ENCODE measurements around the gene CDH4.

CDH4 gene

DNA sequence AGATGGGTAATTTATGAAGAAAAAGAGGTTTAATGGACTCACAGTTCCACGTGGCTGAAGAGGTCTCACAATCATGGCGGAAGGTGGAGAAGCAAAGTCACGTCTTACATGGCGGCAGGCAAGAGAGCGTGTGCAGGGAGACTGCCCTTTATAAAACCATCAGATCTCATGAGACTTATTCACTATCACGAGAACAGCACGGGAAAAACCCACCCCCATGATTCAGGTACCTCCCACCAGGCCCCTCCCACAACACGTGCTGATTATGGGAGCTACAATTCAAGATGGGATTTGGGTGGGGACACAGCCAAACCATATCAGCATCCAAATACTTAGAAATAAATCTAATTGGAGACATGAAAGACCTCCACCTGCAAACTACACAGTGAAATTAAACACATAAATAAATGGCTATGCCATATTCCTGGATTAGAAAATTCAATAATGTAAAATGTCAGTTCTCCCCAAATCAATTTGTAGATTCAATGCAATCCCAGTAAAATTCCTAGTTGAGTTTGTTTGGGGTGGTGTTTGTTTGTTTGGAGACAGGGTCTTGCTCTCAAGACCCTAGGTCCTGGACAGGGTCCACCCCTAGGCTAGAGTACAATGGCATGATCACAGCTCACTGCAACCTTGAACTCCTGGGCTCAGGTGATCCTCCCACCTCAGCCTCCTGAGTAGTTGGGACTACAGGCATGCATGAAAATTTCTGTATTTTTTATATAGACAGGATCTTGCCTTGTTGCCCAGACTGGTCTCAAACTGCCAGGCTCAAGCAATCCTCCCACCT is 712.0 kb downstream of the CDH4 start:
- POLR2A ChIA-PET (ENCODE audit: low non-redundant PET), result no interaction called here

DNA sequence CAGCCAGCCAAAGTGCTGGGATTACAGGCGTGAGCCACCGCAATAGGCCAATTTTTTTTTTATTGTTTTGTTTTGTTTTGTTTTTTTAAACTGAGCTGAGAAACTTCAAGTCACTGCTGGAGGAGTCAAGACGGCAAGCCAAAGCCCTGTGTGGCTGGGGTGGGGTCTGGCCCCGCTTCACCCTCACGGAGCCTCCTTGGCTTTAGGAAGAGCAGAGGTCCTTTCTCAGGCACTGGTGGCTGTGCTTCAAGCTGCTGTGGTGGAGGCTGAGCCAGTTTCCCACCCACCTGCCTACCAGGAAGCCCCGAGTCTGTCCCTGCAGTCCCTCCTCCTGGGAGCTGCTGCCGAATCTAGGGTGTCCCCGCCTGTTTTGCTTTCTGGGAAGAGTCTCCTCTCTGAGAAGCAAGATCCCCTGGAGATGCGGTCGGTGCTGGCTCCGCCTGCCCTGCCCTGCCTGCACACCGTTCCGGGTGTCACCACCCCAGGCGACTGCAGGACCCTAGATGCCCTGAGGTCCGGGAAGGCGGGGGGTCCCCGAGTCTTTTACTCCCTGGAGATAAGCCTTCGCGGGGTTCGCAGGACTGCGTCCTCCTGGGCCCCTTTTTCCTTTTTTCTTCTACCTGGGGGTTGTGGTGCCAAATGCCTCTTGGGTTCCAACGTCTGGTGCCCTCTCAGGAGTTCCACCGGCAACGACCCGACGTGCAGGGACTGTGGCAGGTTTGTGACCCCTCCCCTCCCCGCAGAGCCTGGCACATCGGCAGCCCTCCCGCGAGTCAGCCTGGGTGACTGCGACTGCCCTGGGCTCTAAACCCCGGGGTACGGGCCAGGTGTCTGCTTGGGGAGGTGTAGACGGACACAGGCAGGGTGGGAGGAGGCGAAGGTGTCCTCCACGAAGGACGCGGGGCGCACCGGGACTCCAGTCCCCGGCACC is 712.9 kb downstream of the CDH4 start:
- TF ChIP-seq, protein P1, sequence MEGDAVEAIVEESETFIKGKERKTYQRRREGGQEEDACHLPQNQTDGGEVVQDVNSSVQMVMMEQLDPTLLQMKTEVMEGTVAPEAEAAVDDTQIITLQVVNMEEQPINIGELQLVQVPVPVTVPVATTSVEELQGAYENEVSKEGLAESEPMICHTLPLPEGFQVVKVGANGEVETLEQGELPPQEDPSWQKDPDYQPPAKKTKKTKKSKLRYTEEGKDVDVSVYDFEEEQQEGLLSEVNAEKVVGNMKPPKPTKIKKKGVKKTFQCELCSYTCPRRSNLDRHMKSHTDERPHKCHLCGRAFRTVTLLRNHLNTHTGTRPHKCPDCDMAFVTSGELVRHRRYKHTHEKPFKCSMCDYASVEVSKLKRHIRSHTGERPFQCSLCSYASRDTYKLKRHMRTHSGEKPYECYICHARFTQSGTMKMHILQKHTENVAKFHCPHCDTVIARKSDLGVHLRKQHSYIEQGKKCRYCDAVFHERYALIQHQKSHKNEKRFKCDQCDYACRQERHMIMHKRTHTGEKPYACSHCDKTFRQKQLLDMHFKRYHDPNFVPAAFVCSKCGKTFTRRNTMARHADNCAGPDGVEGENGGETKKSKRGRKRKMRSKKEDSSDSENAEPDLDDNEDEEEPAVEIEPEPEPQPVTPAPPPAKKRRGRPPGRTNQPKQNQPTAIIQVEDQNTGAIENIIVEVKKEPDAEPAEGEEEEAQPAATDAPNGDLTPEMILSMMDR (conservative IDR thresholded peaks at IDR 0.05; ENCODE audit: low read depth), result no peak
- no peak overlapping the region for H3K27ac ChIP-seq
- ChIA-PET CTCF (interaction anchor here (0.6 to 0.7 kb wide), 2 partner anchors 26 to 121 kb away, joined by 3 read pairs; no protein-coding TSS in a partner anchor), POLR2A (ENCODE audit: low non-redundant PET) (no interaction called here)
- peak; percentile 33 for DNase-seq (ENCODE audit: low spot score)

More for the DNA sequence above, 712.0 kb downstream of the CDH4 start:
- no peak overlapping the region for H3K27ac ChIP-seq
- no peak for DNase-seq (ENCODE audit: low spot score)
- CTCF ChIA-PET, result interaction anchor here (0.7 kb wide), 1 partner anchor 122 kb away, joined by 3 read pairs; no protein-coding TSS in a partner anchor
- TF ChIP-seq, protein P1 (conservative IDR thresholded peaks at IDR 0.05; ENCODE audit: low read depth), result no peak

DNA sequence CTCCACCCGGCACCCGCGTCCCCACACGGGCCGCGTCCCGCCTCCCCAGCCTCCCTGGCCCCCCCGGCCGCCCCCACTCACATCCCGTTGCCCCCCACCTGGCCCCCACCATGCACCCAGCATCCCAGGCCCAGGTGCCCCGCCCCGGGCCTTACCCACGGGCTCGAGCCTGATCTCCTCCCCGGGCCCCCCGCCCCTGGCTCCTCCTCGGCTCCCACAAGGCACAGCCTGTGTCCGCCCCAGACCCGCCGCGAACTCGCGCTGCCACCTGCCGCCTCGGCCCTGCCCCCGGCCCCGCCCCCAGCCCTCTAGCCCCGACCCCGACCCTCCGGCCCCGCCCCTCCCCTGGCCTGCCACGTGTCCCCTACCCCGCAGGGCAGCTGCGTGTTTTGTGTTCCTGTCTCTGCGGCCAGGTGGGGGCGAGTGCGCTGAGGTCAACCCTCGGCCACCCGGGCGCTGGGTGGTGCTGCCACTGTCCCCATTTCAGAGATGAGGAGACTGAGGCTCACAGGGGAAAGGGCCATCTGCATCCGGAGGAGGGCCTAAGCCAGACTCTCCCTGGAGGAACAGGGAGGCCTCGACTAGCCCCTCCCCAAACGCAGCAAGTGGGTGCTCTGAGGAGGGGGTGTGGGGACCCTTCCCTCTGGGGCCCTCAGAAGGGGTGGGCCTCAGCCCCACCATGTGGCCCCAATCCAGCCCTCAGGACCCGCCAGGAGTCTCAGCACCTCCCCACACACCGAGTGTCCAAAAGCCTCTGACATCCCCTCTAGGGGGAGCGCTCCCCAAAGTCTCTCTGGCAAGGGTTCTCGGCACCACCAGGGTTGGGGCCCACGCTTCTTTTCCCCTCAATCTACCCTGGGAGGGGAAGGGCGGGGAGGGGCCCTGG is 713.8 kb downstream of the CDH4 start:
- no peak overlapping the region for H3K27ac ChIP-seq
- ChIA-PET CTCF (interaction anchor here (0.6 kb wide), 1 partner anchor 27 kb away, joined by 3 read pairs; no protein-coding TSS in a partner anchor), POLR2A (ENCODE audit: low non-redundant PET) (no interaction called here)
- TF ChIP-seq, protein P1 (conservative IDR thresholded peaks at IDR 0.05; ENCODE audit: low read depth), result no peak
- DNase-seq (ENCODE audit: low spot score), result no peak

DNA sequence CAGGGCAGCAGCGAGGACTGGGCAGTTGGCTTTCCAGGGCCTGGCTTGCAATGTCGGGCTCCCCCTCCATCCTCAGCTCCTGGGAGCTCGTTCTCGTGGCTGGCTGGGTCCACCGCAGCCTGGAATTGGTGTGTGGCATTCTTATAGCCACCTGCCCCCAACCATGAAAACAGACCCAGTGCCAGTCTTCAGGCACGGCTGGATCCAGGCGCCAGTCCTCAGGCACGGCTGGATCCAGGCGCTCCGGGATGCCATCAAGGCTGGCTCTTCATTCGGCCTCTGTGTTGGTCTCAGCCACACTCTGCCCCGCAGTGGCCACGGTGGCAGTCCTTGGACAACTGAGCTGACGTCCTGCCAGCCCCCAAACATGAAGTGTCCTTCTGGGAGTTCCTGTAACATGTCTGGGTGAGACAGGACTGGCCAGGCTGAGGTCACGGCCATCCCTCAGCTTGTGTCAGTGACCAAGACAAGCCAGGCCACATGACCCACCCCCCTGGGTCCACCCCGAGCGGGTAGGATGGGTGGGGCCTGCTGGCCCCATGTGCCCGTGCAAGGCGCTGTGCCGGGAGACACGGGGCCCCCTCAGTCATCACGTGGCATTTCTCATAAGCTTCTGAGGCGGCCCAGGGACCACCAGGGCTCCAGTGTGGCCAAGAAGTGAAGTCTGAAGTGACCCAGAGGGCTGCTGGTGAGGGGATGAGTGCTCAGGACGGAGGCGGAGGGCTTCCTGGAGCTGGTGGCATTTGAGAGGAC is 714.6 kb downstream of the CDH4 start:
- DNase-seq (ENCODE audit: low spot score), result no peak
- TF ChIP-seq, protein P1 (conservative IDR thresholded peaks at IDR 0.05; ENCODE audit: low read depth), result no peak
- H3K27ac ChIP-seq, result no peak overlapping the region
- POLR2A ChIA-PET (ENCODE audit: low non-redundant PET), result no interaction called here
- CTCF ChIA-PET, result interaction anchor here (0.6 kb wide), 1 partner anchor 145 kb away, joined by 3 read pairs; no protein-coding TSS in a partner anchor

DNA sequence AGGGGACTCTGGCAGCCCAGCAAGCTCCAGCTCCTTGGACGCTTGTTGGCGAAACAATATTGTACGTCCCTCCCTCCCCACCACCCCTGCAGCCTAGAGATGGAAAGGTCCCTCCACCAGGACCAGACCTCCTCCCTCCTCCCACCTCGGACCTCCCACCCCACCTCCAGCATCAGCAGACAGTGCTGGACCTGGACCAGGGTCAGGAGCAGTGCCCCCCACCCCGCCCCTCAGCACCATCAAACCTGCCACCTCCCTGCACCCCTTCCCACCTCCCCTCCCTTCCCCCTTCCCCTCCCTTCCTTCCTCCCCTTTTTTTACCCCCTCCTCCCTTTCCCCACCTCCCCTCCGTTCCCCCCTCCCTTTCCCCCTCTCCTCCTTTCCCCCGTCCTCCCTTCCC is 715.2 kb downstream of the CDH4 start:
- ChIA-PET POLR2A (ENCODE audit: low non-redundant PET) (no interaction called here), CTCF (interaction anchor here (0.6 kb wide), 1 partner anchor 144 kb away, joined by 3 read pairs; no protein-coding TSS in a partner anchor)
- no peak for DNase-seq (ENCODE audit: low spot score)
- H3K27ac ChIP-seq, result no peak overlapping the region
- TF ChIP-seq, protein P1 (conservative IDR thresholded peaks at IDR 0.05; ENCODE audit: low read depth), result no peak
